ENCODE data around the gene CLN3. TPM values are rescaled to one million over a fixed set of nuclear protein-coding genes. Genes with fewer than 3 reads are reported as not detected.
"Not testable (repeated sequence)": the region's sequence is repeated elsewhere in the genome, so short reads cannot be mapped to it uniquely, and the experiment has no call there.

CLN3 gene
- total RNA-seq, 1 donor from 2014 or later: 43.9 TPM

DNA sequence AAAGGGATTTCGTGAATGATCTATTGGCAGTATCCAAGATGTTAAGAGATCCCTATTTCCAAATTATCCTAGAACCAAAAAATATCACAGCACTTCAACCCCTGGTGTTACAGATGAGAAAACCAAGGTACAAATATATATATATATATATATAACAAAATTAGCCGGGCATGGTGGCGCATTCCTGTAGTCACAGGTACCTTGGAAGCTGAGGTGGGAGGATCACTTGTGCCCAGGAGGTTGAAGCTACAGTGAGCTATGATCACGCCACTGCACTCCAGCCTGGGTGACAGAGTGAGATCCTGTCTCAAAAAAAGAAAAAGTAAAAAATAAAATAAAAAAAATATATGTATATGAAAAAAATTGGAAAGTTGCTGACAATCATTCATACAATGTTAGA is 637 bp upstream of the CLN3 start:
- TF ChIP-seq, protein P1, sequence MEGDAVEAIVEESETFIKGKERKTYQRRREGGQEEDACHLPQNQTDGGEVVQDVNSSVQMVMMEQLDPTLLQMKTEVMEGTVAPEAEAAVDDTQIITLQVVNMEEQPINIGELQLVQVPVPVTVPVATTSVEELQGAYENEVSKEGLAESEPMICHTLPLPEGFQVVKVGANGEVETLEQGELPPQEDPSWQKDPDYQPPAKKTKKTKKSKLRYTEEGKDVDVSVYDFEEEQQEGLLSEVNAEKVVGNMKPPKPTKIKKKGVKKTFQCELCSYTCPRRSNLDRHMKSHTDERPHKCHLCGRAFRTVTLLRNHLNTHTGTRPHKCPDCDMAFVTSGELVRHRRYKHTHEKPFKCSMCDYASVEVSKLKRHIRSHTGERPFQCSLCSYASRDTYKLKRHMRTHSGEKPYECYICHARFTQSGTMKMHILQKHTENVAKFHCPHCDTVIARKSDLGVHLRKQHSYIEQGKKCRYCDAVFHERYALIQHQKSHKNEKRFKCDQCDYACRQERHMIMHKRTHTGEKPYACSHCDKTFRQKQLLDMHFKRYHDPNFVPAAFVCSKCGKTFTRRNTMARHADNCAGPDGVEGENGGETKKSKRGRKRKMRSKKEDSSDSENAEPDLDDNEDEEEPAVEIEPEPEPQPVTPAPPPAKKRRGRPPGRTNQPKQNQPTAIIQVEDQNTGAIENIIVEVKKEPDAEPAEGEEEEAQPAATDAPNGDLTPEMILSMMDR (IDR thresholded peaks at IDR 0.05; ENCODE audit: unreplicated experiment): no peak
- no peak for DNase-seq (ENCODE audit: low spot score, unreplicated experiment)
- Mint-ChIP-seq H3K4me3 (ENCODE audit: low read depth) (peak overlapping the region; percentile 98), H3K4me1 (ENCODE audit: low read depth) (no peaks in the 10 kb centered on the region), H3K27ac (peak overlapping the region; percentile 100), H3K27me3 (peaks cover 24% of the 10 kb centered on the region), H3K9me3 (ENCODE audit: low read depth) (no peaks in the 10 kb centered on the region), H3K36me3 (ENCODE audit: insufficient read depth) (peaks cover 5% of the 10 kb centered on the region)

DNA sequence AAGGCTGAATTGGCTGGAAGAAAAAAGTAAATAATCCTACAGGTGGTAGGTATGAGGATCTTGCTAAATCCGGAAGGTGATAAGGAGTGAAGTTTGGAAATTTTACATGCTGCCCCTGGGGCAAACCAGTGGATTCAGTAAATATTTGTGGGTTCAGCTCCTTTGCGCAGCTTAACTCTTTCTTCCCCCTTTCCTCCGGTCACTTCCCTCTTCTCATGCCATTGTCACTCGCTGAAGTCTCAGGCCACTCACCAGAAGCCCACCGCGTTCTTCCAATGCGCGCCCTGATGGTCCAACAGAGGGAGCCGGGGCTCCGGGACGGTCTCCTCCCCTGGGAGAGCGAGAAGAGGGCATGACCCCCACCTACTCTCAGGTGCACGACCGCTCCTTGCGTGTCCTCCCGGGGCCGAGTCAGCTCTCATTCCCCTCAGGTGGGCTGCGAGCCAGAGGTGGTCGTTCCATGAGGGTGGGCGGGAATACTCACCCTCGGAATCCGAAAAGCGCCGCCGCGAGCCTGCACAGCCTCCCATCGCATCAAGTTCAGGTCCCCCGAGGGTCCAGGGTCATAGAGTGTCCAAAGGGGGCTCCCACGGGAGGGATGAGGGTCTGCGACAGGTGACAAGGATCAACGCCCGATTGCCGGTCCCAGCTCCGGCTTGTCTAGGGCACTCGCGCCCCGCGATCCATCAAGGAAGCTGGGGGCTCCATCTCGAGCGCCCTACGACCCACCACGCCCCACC is 474 bp downstream of the CLN3 start:
- peak; percentile 28 for DNase-seq (ENCODE audit: low spot score, unreplicated experiment)
- TF ChIP-seq, protein P1 (IDR thresholded peaks at IDR 0.05; ENCODE audit: unreplicated experiment): peak; percentile 38
- Mint-ChIP-seq H3K36me3 (ENCODE audit: insufficient read depth) (peaks cover 7% of the 10 kb centered on the region), H3K4me1 (ENCODE audit: low read depth) (no peaks in the 10 kb centered on the region), H3K4me3 (ENCODE audit: low read depth) (peak overlapping the region; percentile 98), H3K27me3 (peaks cover 13% of the 10 kb centered on the region), H3K27ac (peak overlapping the region; percentile 100), H3K9me3 (ENCODE audit: low read depth) (no peaks in the 10 kb centered on the region)

DNA sequence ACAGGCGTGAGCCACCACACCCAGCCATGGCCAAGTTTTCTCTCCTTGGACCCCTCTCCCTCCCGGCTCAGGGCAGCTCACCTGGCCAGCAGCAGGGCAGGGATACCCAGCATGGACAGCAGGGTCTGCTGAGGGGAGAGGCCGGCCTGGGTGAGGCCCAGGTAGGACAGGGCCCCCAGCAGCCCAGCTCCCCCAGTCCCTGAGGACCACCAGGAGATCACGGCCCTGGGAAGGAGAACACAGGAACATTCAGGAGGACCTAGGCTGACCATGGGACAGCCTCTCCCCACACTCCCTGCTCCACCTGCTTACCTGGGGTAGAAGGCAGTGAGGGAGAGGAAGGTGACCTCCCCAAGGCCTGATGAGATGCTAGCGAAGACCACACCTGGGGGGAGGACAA is 5.6 kb downstream of the CLN3 start:
- H3K36me3 Mint-ChIP-seq (ENCODE audit: insufficient read depth): peaks cover 9% of the 10 kb centered on the region
- no peaks in the 10 kb centered on the region for H3K9me3 Mint-ChIP-seq (ENCODE audit: low read depth)
- DNase-seq (ENCODE audit: low spot score, unreplicated experiment): no peak
- H3K4me3 Mint-ChIP-seq (ENCODE audit: low read depth): no peak overlapping the region
- TF ChIP-seq, protein P1 (IDR thresholded peaks at IDR 0.05; ENCODE audit: unreplicated experiment): no peak
- H3K27ac Mint-ChIP-seq: no peak overlapping the region
- H3K27me3 Mint-ChIP-seq: no peaks in the 10 kb centered on the region
- H3K4me1 Mint-ChIP-seq (ENCODE audit: low read depth): no peaks in the 10 kb centered on the region

DNA sequence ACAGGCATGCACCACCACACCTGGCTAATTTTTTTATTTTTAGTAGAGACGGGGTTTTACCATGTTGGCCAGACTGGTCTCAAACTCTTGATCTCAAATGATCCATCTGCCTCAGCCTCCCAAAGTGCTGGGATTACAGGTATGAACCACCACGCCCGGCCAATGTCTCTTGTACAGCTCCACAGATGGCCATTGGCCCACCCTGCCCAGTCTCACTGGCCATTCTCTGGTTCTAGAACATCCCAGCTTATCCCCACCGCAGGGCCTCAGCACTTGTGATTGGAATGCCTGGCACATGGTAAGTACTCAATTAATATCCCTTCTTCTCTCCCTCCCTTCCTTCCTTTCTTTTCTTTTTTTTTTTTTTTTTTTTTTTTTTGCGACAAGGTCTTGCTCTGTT is 8.5 kb downstream of the CLN3 start:
- not testable (repeated sequence) for H3K27ac Mint-ChIP-seq

DNA sequence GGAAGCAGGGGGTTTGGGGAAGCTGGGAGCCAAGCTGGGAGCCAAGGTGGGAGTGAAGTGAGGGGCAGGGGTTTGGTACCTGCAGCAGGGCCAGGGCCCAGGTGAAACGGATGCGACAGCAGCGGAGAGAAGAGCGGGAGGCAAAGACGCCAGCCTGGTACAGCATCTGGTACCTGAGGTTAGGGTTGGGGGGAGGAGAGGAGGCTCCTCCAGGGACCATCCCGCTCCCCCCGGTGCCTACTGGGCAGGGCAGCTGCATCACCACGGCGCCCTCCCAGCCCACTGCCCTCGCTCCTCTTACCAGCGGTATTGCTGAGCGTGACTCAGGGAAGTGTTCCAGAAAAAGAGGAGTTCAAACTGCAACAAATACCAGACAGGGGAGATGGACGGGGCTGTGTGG is 9.8 kb downstream of the CLN3 start:
- H3K27me3 Mint-ChIP-seq: no peaks in the 10 kb centered on the region
- no peak for DNase-seq (ENCODE audit: low spot score, unreplicated experiment)
- H3K4me3 Mint-ChIP-seq (ENCODE audit: low read depth): no peak overlapping the region
- no peaks in the 10 kb centered on the region for H3K4me1 Mint-ChIP-seq (ENCODE audit: low read depth)
- no peaks in the 10 kb centered on the region for H3K9me3 Mint-ChIP-seq (ENCODE audit: low read depth)
- H3K27ac Mint-ChIP-seq: no peak overlapping the region
- peaks cover 8% of the 10 kb centered on the region for H3K36me3 Mint-ChIP-seq (ENCODE audit: insufficient read depth)
- TF ChIP-seq, protein P1 (IDR thresholded peaks at IDR 0.05; ENCODE audit: unreplicated experiment): no peak

More for the DNA sequence above, 8.5 kb downstream of the CLN3 start:
- not testable (repeated sequence) for H3K4me3 Mint-ChIP-seq (ENCODE audit: low read depth); H3K36me3 Mint-ChIP-seq (ENCODE audit: insufficient read depth); DNase-seq (ENCODE audit: low spot score, unreplicated experiment); H3K27me3 Mint-ChIP-seq; H3K4me1 Mint-ChIP-seq (ENCODE audit: low read depth); H3K9me3 Mint-ChIP-seq (ENCODE audit: low read depth)

Data from progenitor cell of endocrine pancreas (in vitro differentiated cells).